Osteoblast (primary cell): ENCODE data around the gene OLFML1. TPM values are rescaled to one million over a fixed set of nuclear protein-coding genes. Genes with fewer than 3 reads are reported as not detected.

Experiments
- DNase-seq: peaks from one replicate; pipeline ENCODE4 v3.0.0; 2011; ENCODE audit warnings: low spot score, mixed read lengths; ENCODE audit not compliant: insufficient read length; ENCODE audit errors: missing footprints
- H2AFZ ChIP-seq: 2 replicates; pipeline ENCODE4 v1.6.0; 2011; ENCODE audit warnings: mild to moderate bottlenecking, low read length
- H3K27ac ChIP-seq: 2 replicates; pipeline ENCODE4 v1.5.1; 2011; ENCODE audit warnings: mild to moderate bottlenecking, low read depth, low read length, moderate library complexity
- H3K27me3 ChIP-seq: 2 replicates; pipeline ENCODE4 v1.6.0; 2012; ENCODE audit warnings: mild to moderate bottlenecking, control low read depth, inconsistent platforms, low read length, moderate library complexity; ENCODE audit not compliant: insufficient read depth
- H3K36me3 ChIP-seq: 2 replicates; pipeline ENCODE4 v1.5.1; 2011; ENCODE audit warnings: mild to moderate bottlenecking, low read length, control low read depth, moderate library complexity; ENCODE audit not compliant: insufficient read depth
- H3K4me1 ChIP-seq: 2 replicates; pipeline ENCODE4 v1.5.1; 2011; ENCODE audit warnings: mild to moderate bottlenecking, low read length, control low read depth, moderate library complexity; ENCODE audit not compliant: insufficient read depth
- H3K4me2 ChIP-seq: 2 replicates; pipeline ENCODE4 v1.6.0; 2011; ENCODE audit warnings: mild to moderate bottlenecking, low read length; ENCODE audit not compliant: insufficient read depth
- H3K4me3 ChIP-seq: fragments of 200-600 bp; sonication (generic); 3 replicates; pipeline ENCODE4 v1.5.1; 2012; ENCODE audit warnings: mild to moderate bottlenecking, low read length, inconsistent platforms; ENCODE audit not compliant: insufficient read depth
- H3K79me2 ChIP-seq: 2 replicates; pipeline ENCODE4 v1.6.0; 2012; ENCODE audit warnings: mild to moderate bottlenecking, low read length, control low read depth, inconsistent platforms; ENCODE audit not compliant: insufficient read depth
- H3K9me3 ChIP-seq: 2 replicates; pipeline ENCODE4 v1.5.1; 2011; ENCODE audit warnings: low read depth, low read length, control low read depth
- H4K20me1 ChIP-seq: 2 replicates; pipeline ENCODE4 v1.6.0; 2012; ENCODE audit warnings: mild to moderate bottlenecking, low read length, control low read depth; ENCODE audit not compliant: insufficient read depth
- CTCF ChIP-seq: IDR thresholded peaks from 2 replicates; pipeline ENCODE4 v1.5.1; 2011; ENCODE audit warnings: mild to moderate bottlenecking, low read depth, low read length, moderate library complexity; ENCODE audit errors: extremely low read depth
- total RNA-seq: library from RNA; depleted of rRNA; stranded (reverse); fragments of >200 nt; gene quantifications from 2 replicates; pipeline ENCODE4 v1.2.3, GENCODE V29; 2012

OLFML1 gene
- total RNA-seq, 1 donor, result 20.3 TPM

GRCh38 chr11:7448201-7448600 lies 37.1 kb upstream of the OLFML1 start:
- TF ChIP-seq CTCF, result no peak
- no peak overlapping the region for H3K4me2 ChIP-seq
- H3K27me3 ChIP-seq, result peaks cover 7% of the 10 kb centered on the region
- no peak overlapping the region for H3K27ac ChIP-seq
- no peak for DNase-seq
- H3K4me3 ChIP-seq, result no peak overlapping the region
- H3K79me2 ChIP-seq, result no peaks in the 10 kb centered on the region
- no peak overlapping the region for H2AFZ ChIP-seq
- H3K9me3 ChIP-seq, result no peaks in the 10 kb centered on the region
- no peaks in the 10 kb centered on the region for H3K36me3 ChIP-seq
- no peaks in the 10 kb centered on the region for H3K4me1 ChIP-seq
- H4K20me1 ChIP-seq, result no peaks in the 10 kb centered on the region

GRCh38 chr11:7449211-7449840 lies 36.0 kb upstream of the OLFML1 start:
- H3K36me3 ChIP-seq, result no peaks in the 10 kb centered on the region
- no peak for TF ChIP-seq CTCF
- no peaks in the 10 kb centered on the region for H4K20me1 ChIP-seq
- H3K4me1 ChIP-seq, result no peaks in the 10 kb centered on the region
- no peak overlapping the region for H3K27ac ChIP-seq
- H3K79me2 ChIP-seq, result no peaks in the 10 kb centered on the region
- H3K4me3 ChIP-seq, result no peak overlapping the region
- no peaks in the 10 kb centered on the region for H3K9me3 ChIP-seq
- H3K4me2 ChIP-seq, result no peak overlapping the region
- H3K27me3 ChIP-seq, result peaks cover 7% of the 10 kb centered on the region
- no peak for DNase-seq
- no peak overlapping the region for H2AFZ ChIP-seq

- no peak for TF ChIP-seq CTCF
- no peaks in the 10 kb centered on the region for H3K9me3 ChIP-seq
- H3K4me3 ChIP-seq, result no peak overlapping the region
- peaks cover 3% of the 10 kb centered on the region for H3K27me3 ChIP-seq
- H3K36me3 ChIP-seq, result no peaks in the 10 kb centered on the region
- no peaks in the 10 kb centered on the region for H3K79me2 ChIP-seq
- no peaks in the 10 kb centered on the region for H4K20me1 ChIP-seq
- H3K27ac ChIP-seq, result no peak overlapping the region
- H3K4me1 ChIP-seq, result no peaks in the 10 kb centered on the region
- DNase-seq, result no peak
- H2AFZ ChIP-seq, result no peak overlapping the region
- H3K4me2 ChIP-seq, result no peak overlapping the region
Measured at GRCh38 chr11:7449841-7450214, 35.5 kb upstream of the OLFML1 start.

- no peak overlapping the region for H2AFZ ChIP-seq
- no peaks in the 10 kb centered on the region for H4K20me1 ChIP-seq
- H3K4me3 ChIP-seq, result no peak overlapping the region
- no peaks in the 10 kb centered on the region for H3K79me2 ChIP-seq
- H3K36me3 ChIP-seq, result no peaks in the 10 kb centered on the region
- no peaks in the 10 kb centered on the region for H3K9me3 ChIP-seq
- H3K4me2 ChIP-seq, result no peak overlapping the region
- TF ChIP-seq CTCF, result no peak
- H3K27me3 ChIP-seq, result no peaks in the 10 kb centered on the region
- DNase-seq, result no peak
- no peak overlapping the region for H3K27ac ChIP-seq
- no peaks in the 10 kb centered on the region for H3K4me1 ChIP-seq
Measured at GRCh38 chr11:7450836-7451235, 34.5 kb upstream of the OLFML1 start.
